Parathyroid adenoma (tissue), 2 donors: ENCODE data around the gene EPS15.
"Not testable (repeated sequence)": the region's sequence is repeated elsewhere in the genome, so short reads cannot be mapped to it uniquely, and the experiment has no call there.

Experiments used
- H2AFZ ChIP-seq: fragments of 300-600 bp; sonication (generic); one replicate; pipeline ENCODE4 v1.7.0; 2017; ENCODE audit warnings: antibody characterized with exemption, mild to moderate bottlenecking
- H3K27ac ChIP-seq: fragments of 300-600 bp; sonication (generic); one replicate; pipeline ENCODE4 v1.7.0; 2017
- H3K27me3 ChIP-seq: fragments of 300-600 bp; sonication (generic); one replicate; pipeline ENCODE4 v1.7.0; 2017; ENCODE audit warnings: low read length; ENCODE audit not compliant: control insufficient read depth, insufficient read depth
- H3K36me3 ChIP-seq: fragments of 300-600 bp; sonication (generic); one replicate; pipeline ENCODE4 v1.7.0; 2017; ENCODE audit warnings: low read length; ENCODE audit not compliant: control insufficient read depth, insufficient read depth
- H3K4me1 ChIP-seq: fragments of 300-600 bp; sonication (generic); one replicate; pipeline ENCODE4 v1.7.0; 2017; ENCODE audit warnings: control low read depth
- H3K4me2 ChIP-seq: fragments of 300-600 bp; sonication (generic); one replicate; pipeline ENCODE4 v1.7.0; 2017; ENCODE audit warnings: low read length
- H3K4me3 ChIP-seq: fragments of 300-600 bp; sonication (generic); one replicate; pipeline ENCODE4 v1.7.0; 2017; ENCODE audit warnings: low read depth, low read length
- H3K79me2 ChIP-seq: fragments of 300-600 bp; sonication (generic); one replicate; pipeline ENCODE4 v1.7.0; 2017; ENCODE audit warnings: control low read depth
- H3K9ac ChIP-seq: fragments of 300-600 bp; sonication (generic); one replicate; pipeline ENCODE4 v1.7.0; 2017; ENCODE audit warnings: mild to moderate bottlenecking
- H3K9me3 ChIP-seq: fragments of 300-600 bp; sonication (generic); one replicate; pipeline ENCODE4 v1.7.0; 2017; ENCODE audit warnings: low read length; ENCODE audit not compliant: control insufficient read depth
- CTCF ChIP-seq: fragments of 300-600 bp; sonication (generic); IDR thresholded peaks from one replicate; pipeline ENCODE4 v1.7.0; 2017; ENCODE audit warnings: antibody characterized with exemption, mild to moderate bottlenecking
- donor health status: primary hyperparathyroidism.

Gene EPS15

GRCh38 chr1:51565009-51565408 is 45.9 kb upstream of the EPS15 start:
- no peak for TF ChIP-seq CTCF

GRCh38 chr1:51564124-51564523 is 45.1 kb upstream of the EPS15 start:
- no peaks in the 10 kb centered on the region for H3K27me3 ChIP-seq
- no peaks in the 10 kb centered on the region for H3K4me1 ChIP-seq
- no peak overlapping the region for H3K27ac ChIP-seq

More at GRCh38 chr1:51565009-51565408, 45.9 kb upstream of the EPS15 start:
- Histone ChIP-seq H3K4me3 (no peak overlapping the region), H3K9me3 (no peaks in the 10 kb centered on the region), H3K4me2 (no peak overlapping the region), H3K36me3 (no peaks in the 10 kb centered on the region), H3K79me2 (no peaks in the 10 kb centered on the region), H3K27ac (no peak overlapping the region), H3K9ac (no peak overlapping the region), H3K4me1 (no peaks in the 10 kb centered on the region), H2AFZ (no peak overlapping the region), H3K27me3 (no peaks in the 10 kb centered on the region)

GRCh38 chr1:51561702-51562101 is 42.6 kb upstream of the EPS15 start:
- H3K4me1 ChIP-seq = no peaks in the 10 kb centered on the region
- H3K9ac ChIP-seq = no peak overlapping the region
- no peak overlapping the region for H3K4me2 ChIP-seq
- H3K4me3 ChIP-seq = no peak overlapping the region
- no peaks in the 10 kb centered on the region for H3K36me3 ChIP-seq
- no peak for TF ChIP-seq CTCF
- H3K27ac ChIP-seq = no peak overlapping the region
- H2AFZ ChIP-seq = no peak overlapping the region
- no peaks in the 10 kb centered on the region for H3K9me3 ChIP-seq
- H3K79me2 ChIP-seq = no peaks in the 10 kb centered on the region
- H3K27me3 ChIP-seq = no peaks in the 10 kb centered on the region

More at GRCh38 chr1:51564124-51564523, 45.1 kb upstream of the EPS15 start:
- Histone ChIP-seq H3K79me2 (no peaks in the 10 kb centered on the region), H3K4me3 (no peak overlapping the region), H3K9me3 (no peaks in the 10 kb centered on the region), H3K9ac (no peak overlapping the region), H2AFZ (no peak overlapping the region), H3K36me3 (no peaks in the 10 kb centered on the region), H3K4me2 (no peak overlapping the region)
- TF ChIP-seq CTCF = no peak

GRCh38 chr1:51560895-51561294 is 41.8 kb upstream of the EPS15 start:
- not testable (repeated sequence) for H3K27me3 ChIP-seq, H3K27ac ChIP-seq, H3K4me1 ChIP-seq, H3K9me3 ChIP-seq, H3K36me3 ChIP-seq, H3K4me3 ChIP-seq, H3K9ac ChIP-seq, H3K79me2 ChIP-seq, H2AFZ ChIP-seq, H3K4me2 ChIP-seq

GRCh38 chr1:51560034-51560433 is 41.0 kb upstream of the EPS15 start:
- TF ChIP-seq CTCF = no peak
- Histone ChIP-seq H3K27ac (no peak overlapping the region), H3K9ac (no peak overlapping the region), H3K4me3 (no peak overlapping the region), H3K79me2 (no peaks in the 10 kb centered on the region), H3K9me3 (no peaks in the 10 kb centered on the region), H3K27me3 (no peaks in the 10 kb centered on the region), H3K4me1 (no peaks in the 10 kb centered on the region), H2AFZ (no peak overlapping the region), H3K36me3 (no peaks in the 10 kb centered on the region), H3K4me2 (no peak overlapping the region)
